GM21717 (cell line): ENCODE data around the gene MMP8.
"Not testable (repeated sequence)": the region's sequence is repeated elsewhere in the genome, so short reads cannot be mapped to it uniquely, and the experiment has no call there.

ENCODE experiments used
- ATAC-seq: cut with Tn5 transposase; IDR thresholded peaks from one replicate; pipeline ENCODE4 v1.9.1; 2021; ENCODE audit warnings: mild to moderate bottlenecking, moderate library complexity; ENCODE audit not compliant: unreplicated experiment

MMP8 gene

GRCh38 chr11:102724904-102725500, at the start of gene MMP8:
Gene MMP8, minus strand, starts transcription at chr11:102724954. Its CDS starts 99 bp downstream, at chr11:102724855.
- ATAC-seq: no peak

- no peak for ATAC-seq
These were observed 48.6 kb upstream of the MMP8 start for GRCh38 chr11:102773386-102773785.

- ATAC-seq: no peak
These were observed 46.6 kb upstream of the MMP8 start for GRCh38 chr11:102771351-102771750.

- ATAC-seq: no peak
These were observed 45.4 kb upstream of the MMP8 start for GRCh38 chr11:102770191-102770590.

- no peak for ATAC-seq
These were observed 43.0 kb upstream of the MMP8 start for GRCh38 chr11:102767800-102768199.

- no peak for ATAC-seq
These were observed 38.7 kb upstream of the MMP8 start for GRCh38 chr11:102763440-102763839.

GRCh38 chr11:102762361-102762767, 37.6 kb upstream of the MMP8 start:
- no peak for ATAC-seq

- no peak for ATAC-seq
These were observed 37.0 kb upstream of the MMP8 start for GRCh38 chr11:102761646-102762238.

- ATAC-seq: no peak
These were observed 35.7 kb upstream of the MMP8 start for GRCh38 chr11:102760344-102761035.

- no peak for ATAC-seq
These were observed 33.2 kb upstream of the MMP8 start for GRCh38 chr11:102757823-102758549.

GRCh38 chr11:102753267-102753666, 28.5 kb upstream of the MMP8 start:
- ATAC-seq: no peak

GRCh38 chr11:102751673-102752072, 26.9 kb upstream of the MMP8 start:
- ATAC-seq: no peak

- ATAC-seq: no peak
These were observed 24.5 kb upstream of the MMP8 start for GRCh38 chr11:102749101-102749722.

- ATAC-seq: not testable (repeated sequence)
These were observed 22.2 kb upstream of the MMP8 start for GRCh38 chr11:102746746-102747578.

GRCh38 chr11:102734650-102735049, 9.9 kb upstream of the MMP8 start:
- ATAC-seq: no peak

- ATAC-seq: peak; percentile 84
These were observed 8.6 kb upstream of the MMP8 start for GRCh38 chr11:102733232-102733875.

- not testable (repeated sequence) for ATAC-seq
These were observed 6.2 kb upstream of the MMP8 start for GRCh38 chr11:102730944-102731343.

- no peak for ATAC-seq
These were observed 5.4 kb upstream of the MMP8 start for GRCh38 chr11:102729849-102730815.

GRCh38 chr11:102727890-102728289, 3.1 kb upstream of the MMP8 start:
- ATAC-seq: no peak
